ENCODE measurements around the gene EPB41L4A.
"Not testable (repeated sequence)": the region's sequence is repeated elsewhere in the genome, so short reads cannot be mapped to it uniquely, and the experiment has no call there.

EPB41L4A gene

DNA sequence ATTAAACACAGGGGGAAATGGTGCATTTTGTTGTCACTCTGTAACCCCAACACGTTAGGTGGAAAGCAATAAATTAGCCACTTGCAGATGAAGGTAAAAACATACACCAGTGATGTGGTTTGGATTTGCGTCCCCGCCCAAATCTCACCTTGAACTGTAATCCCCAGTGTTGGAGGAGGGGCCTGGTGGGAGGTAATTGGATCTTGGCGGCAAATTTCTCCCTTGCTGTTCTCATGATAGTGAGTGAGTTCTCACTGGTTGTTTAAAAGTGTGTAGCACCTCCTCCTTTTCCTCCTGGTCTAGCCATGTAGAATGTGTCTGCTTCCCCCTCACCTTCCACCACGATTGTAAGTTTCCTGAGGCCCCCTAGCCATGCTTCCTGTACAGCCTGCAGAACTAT, 17.2 kb downstream of the EPB41L4A start:
- no peak for DNase-seq

GRCh38 chr5:112397690-112398089, 21.4 kb downstream of the EPB41L4A start:
- no peak for DNase-seq

DNA sequence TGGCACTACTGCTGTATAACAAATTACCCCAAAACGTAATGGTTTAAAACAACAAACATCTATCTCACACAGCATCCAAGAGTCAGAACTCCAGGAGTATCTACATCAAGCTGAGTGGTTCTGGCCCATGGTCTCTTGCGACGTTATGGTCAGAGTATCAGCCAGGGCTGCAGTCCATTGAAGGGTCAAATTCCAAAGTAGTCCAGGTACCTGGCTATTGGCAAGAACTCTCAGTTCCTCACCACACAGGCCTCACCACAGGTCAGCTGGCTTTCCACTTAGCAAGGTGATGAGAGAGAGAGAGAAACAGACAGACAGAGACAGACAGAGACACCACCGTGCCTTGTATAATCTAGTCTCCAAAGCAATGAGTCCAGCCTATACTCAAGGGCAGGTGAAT, 22.6 kb downstream of the EPB41L4A start:
- DNase-seq: no peak

GRCh38 chr5:112395299-112395698, 23.8 kb downstream of the EPB41L4A start:
- DNase-seq: not testable (repeated sequence)

- no peak for DNase-seq
Observed at GRCh38 chr5:112390327-112390726, 28.8 kb downstream of the EPB41L4A start.

DNA sequence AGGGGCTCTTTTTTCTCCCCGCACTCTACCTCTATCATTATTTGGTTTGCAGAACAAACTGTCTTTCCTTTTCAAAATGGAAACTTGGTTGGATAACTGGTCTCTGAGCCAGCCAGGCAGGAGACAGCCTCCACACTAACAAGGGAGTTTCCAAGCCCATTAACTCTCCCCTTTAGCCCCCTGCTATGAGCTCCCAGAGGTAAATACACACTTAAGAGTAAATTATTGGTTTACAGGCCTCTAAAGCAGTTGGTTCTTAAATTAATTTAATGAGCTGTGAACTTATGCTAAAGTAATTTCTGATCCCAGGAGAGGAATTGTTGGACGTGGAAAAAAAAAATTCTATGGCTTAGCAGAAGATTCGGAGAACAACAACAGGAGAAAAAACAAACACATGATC, 30.3 kb downstream of the EPB41L4A start:
- no peak for DNase-seq

DNA sequence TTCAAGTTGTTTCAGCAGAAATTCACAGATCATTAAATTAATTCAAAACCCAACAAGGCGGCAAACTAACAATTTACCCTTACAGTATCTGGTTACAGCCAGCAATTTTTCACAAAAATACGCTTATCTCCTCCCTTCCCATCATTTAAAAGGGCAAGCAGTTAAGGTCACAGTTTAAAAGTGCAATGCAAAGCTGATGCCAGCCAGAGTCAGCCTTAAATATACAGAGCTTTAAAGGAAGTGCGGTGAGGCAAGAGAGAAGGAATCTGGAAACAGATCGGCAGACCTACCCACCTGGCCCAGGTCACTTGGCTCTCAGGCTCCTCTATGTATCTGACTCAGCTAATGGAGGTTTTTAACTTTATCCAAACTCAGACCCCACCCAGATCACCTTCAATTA, 31.0 kb downstream of the EPB41L4A start:
- no peak for DNase-seq

DNA sequence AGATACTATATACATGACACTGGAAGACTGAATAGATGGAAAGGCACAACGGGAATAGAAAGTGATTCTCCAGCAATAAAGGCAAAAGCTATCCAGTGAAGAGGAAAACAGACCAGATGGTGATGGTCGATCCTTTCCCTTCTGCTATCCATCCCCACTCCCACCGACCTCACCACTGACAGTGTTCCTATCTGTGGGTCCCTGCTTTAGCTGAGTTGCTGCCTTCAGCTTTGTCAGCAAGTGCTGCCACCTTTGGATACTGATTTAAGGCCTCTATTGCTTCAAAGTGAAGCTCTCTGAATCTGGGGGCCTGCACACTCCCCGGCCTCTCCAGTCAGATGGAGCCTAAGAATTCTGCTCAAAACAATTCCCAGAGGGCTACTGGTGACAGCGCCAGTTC, 32.3 kb downstream of the EPB41L4A start:
- DNase-seq: no peak

- no peak for DNase-seq
Observed at GRCh38 chr5:112385969-112386368, 33.1 kb downstream of the EPB41L4A start.

- DNase-seq: no peak
Observed at GRCh38 chr5:112385566-112385965, 33.5 kb downstream of the EPB41L4A start.

DNA sequence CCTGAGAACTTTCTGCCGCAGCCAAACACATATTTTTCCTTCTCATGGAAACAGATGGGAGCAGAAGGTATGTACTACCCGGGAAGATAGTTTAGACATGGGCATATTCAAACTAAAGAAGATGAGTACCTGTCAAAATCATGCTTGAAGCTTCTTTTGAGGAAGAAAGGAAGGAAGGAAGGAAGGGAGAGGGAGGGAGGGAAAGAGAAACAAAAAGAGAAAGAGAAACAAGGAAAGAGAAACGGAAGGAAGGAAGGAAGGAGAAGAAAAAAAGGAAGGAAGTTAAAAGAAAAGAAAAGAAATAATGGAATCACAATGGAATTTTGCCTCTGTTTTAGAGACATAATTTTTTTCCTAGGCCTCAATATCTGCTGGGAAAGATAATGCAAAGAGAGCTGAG, 34.6 kb downstream of the EPB41L4A start:
- no peak for DNase-seq

- no peak for DNase-seq
Observed at GRCh38 chr5:112382886-112383285, 36.2 kb downstream of the EPB41L4A start.

DNA sequence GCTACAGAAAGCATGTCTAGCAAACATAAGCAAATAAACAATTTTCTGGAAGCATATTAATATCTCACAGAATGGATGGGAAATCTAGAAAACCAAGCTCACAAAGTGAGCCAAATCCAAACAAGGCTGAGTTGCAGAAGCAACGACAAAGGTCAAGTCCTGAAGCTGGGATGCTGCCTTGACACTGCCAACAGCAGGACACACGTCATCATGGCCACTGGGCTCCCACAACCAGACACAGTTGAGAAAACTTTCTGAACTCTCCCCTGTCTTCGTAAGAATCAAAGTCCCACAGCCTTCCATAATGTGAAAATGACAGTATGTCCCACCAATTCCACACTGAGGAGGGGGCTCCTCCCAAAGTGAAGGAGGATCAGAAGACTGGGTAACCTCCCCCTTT, 37.6 kb downstream of the EPB41L4A start:
- no peak for DNase-seq

GRCh38 chr5:112379542-112380325, 39.3 kb downstream of the EPB41L4A start:
- no peak for DNase-seq

- no peak for DNase-seq
Observed at GRCh38 chr5:112374818-112375217, 44.3 kb downstream of the EPB41L4A start.

GRCh38 chr5:112374356-112374755, 44.7 kb downstream of the EPB41L4A start:
- DNase-seq: no peak

DNA sequence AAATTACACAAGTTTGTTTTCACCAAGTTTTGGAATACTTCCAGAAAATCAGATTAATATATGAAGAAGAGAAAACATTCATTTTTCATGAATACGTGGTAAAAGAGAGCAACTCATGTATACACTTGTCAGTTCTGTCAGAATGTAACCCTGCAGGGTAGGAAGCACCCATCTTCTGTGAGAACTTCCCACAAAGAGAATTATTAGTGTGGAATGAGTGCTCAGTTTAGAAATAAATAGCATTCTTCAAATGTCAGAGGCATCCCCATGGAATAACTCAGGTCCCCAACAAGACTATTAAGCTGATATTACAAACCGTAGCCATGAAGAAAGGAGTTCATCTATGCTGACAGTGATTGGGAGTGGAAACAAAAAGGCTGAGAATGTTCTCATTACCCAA, 45.2 kb downstream of the EPB41L4A start:
- no peak for DNase-seq

DNA sequence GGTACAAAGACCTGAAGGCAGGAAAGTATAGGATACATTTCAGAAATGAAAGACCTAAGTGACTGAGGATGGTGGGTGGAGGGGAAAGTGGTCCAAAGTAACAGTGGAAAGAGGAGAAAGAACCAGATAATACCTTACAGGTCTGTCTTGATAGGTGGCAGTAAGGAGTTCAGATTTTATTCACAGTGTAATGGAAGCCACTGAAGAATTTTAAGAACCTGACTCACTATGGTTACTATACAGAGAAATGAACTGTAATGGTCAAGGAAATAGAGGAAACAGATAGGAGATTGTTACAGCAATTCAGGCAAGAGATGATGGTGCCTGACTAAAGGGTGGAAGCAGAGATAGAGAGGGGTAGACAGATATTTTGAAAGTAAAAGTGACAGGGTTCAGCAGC, 46.5 kb downstream of the EPB41L4A start:
- no peak for DNase-seq

GRCh38 chr5:112371067-112371466, 48.0 kb downstream of the EPB41L4A start:
- DNase-seq: no peak

GRCh38 chr5:112367400-112367799, 51.7 kb downstream of the EPB41L4A start:
- DNase-seq: no peak

GRCh38 chr5:112366987-112367386, 52.1 kb downstream of the EPB41L4A start:
- no peak for DNase-seq

GRCh38 chr5:112360740-112361139, 58.3 kb downstream of the EPB41L4A start:
- DNase-seq: not testable (repeated sequence)

DNA sequence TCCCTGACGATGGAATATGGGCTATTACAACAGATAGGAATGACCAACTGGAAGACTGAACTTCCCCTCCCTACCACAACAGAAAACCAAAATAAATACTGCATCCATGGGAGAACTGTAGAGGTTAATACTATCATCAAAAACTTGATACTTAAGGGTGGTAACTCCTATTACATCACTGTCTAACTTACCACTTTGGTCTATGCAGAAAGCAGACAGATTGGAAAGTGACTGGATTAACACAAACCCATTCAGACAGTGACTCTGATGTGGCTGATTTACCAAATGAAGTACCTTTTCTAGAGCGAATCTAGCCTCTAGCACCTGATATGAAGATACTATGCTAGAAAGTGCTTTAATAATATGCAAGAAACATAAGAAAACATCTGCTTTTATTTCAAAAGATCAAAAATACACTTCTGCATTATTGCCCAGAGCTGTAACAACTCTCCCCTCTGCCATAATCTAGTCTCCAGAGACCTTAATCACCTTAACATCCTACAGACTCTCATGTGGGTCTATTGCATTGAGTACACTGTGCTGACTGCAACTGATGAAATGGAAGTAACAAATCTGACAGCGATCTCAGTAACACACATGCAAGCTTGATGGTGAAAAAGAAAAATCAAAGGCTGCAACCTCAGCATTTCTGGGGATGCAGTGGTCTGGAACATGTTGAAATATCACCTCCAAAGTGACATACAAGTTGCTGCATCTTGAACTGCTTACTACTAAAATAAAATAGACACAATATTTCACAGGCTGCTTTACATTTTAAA, 62.7 kb downstream of the EPB41L4A start:
- no peak for DNase-seq

- no peak for DNase-seq
Observed at GRCh38 chr5:112355058-112355685, 63.9 kb downstream of the EPB41L4A start.

Data from central memory CD4-positive, alpha-beta T cell (primary cell).